SK-N-SH (cell line): ENCODE results near the gene HSD17B12.

Experiments used
- CTCF ChIP-seq: fragments of 200-600 bp; sonication (generic); IDR thresholded peaks from 2 replicates; pipeline ENCODE4 v1.6.1; 2017; ENCODE audit warnings: antibody characterized with exemption, mild to moderate bottlenecking, moderate library complexity
- EP300 ChIP-seq, 2 experiments: IDR thresholded peaks; 2 replicates each; pipeline versions ENCODE4 v1.4.0 to v1.6.1; 2012; ENCODE audit warnings: borderline replicate concordance in 1 of 2, low read depth in 1 of 2, low read length in 1 of 2
- FOXJ3 ChIP-seq: sonication (generic); formaldehyde crosslinking; IDR thresholded peaks from 2 replicates; pipeline ENCODE4 v1.5.1; 2020; ENCODE audit warnings: mild to moderate bottlenecking, missing genetic modification reagents
- IRF3 ChIP-seq: fragments of 150-350 bp; IDR thresholded peaks from 2 replicates; pipeline ENCODE4 v1.6.1; 2016; ENCODE audit warnings: mild to moderate bottlenecking, low read depth, low read length
- MAX ChIP-seq: IDR thresholded peaks from 2 replicates; pipeline ENCODE4 v1.4.0; 2012; ENCODE audit warnings: low read depth
- NFIC ChIP-seq: IDR thresholded peaks from 2 replicates; pipeline ENCODE4 v1.4.0; 2012; ENCODE audit warnings: borderline replicate concordance
- POLR2AphosphoS5 ChIP-seq: IDR thresholded peaks from 2 replicates; pipeline ENCODE4 v1.6.1; 2012; ENCODE audit warnings: low read depth, low read length
- RAD21 ChIP-seq: IDR thresholded peaks from 2 replicates; pipeline ENCODE4 v1.6.1; 2012; ENCODE audit warnings: mild to moderate bottlenecking, low read length
- REST ChIP-seq: IDR thresholded peaks from 2 replicates; pipeline ENCODE4 v1.6.1; 2012; ENCODE audit warnings: mild to moderate bottlenecking, low read depth, low read length, moderate library complexity
- RFX5 ChIP-seq: IDR thresholded peaks from 2 replicates; pipeline ENCODE4 v1.6.1; 2012; ENCODE audit warnings: mild to moderate bottlenecking, improper control_type of control experiment, low read length
- TAF1 ChIP-seq: IDR thresholded peaks from 2 replicates; pipeline ENCODE4 v1.6.1; 2012; ENCODE audit warnings: low read depth, mild to moderate bottlenecking, low read length, moderate library complexity, borderline replicate concordance
- USF1 ChIP-seq: IDR thresholded peaks from 2 replicates; pipeline ENCODE4 v1.4.0; 2012; ENCODE audit warnings: low read depth, borderline replicate concordance
- YY1 ChIP-seq: IDR thresholded peaks from 2 replicates; pipeline ENCODE4 v1.4.0; 2012; ENCODE audit warnings: low read depth, mild to moderate bottlenecking

GRCh38 chr11:43751726-43752125 lies 71.2 kb downstream of the HSD17B12 start:
- TF ChIP-seq POLR2AphosphoS5 (no peak), RFX5 (no peak), FOXJ3 (CRISPR knock-in tag) (no peak), CTCF (no peak), USF1 (no peak), REST (no peak), YY1 (no peak), NFIC (no peak), RAD21 (no peak), EP300 (IDR thresholded peaks at IDR 0.05; ENCODE audit: borderline replicate concordance in 1 of 2, low read depth in 1 of 2, low read length in 1 of 2) (no peak), TAF1 (no peak), MAX (no peak), IRF3 (no peak)
